Subcutaneous adipose tissue (tissue), 4 donors: Measurements from ENCODE around the gene IFIT1B. TPM values are rescaled to one million over a fixed set of nuclear protein-coding genes. Genes with fewer than 3 reads are reported as not detected.

Source experiments
- total RNA-seq, 4 donors: library from RNA; depleted of rRNA; stranded (reverse); fragments of >200 nt; gene quantifications; one replicate each; pipeline ENCODE4 v1.1.0, GENCODE V29; 2016
- TF ChIP-seq, protein P1 (sequence below): fragments of 450-650 bp; IDR thresholded peaks from one replicate; pipeline ENCODE4 v1.5.1; 2016; ENCODE audit warnings: low read depth, mild to moderate bottlenecking, control low read depth, antibody characterized with exemption, moderate library complexity

Gene IFIT1B
- total RNA-seq, 4 donors from 2014 or later: not detected

- TF ChIP-seq, protein P1, sequence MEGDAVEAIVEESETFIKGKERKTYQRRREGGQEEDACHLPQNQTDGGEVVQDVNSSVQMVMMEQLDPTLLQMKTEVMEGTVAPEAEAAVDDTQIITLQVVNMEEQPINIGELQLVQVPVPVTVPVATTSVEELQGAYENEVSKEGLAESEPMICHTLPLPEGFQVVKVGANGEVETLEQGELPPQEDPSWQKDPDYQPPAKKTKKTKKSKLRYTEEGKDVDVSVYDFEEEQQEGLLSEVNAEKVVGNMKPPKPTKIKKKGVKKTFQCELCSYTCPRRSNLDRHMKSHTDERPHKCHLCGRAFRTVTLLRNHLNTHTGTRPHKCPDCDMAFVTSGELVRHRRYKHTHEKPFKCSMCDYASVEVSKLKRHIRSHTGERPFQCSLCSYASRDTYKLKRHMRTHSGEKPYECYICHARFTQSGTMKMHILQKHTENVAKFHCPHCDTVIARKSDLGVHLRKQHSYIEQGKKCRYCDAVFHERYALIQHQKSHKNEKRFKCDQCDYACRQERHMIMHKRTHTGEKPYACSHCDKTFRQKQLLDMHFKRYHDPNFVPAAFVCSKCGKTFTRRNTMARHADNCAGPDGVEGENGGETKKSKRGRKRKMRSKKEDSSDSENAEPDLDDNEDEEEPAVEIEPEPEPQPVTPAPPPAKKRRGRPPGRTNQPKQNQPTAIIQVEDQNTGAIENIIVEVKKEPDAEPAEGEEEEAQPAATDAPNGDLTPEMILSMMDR: no peak
Observed at GRCh38 chr10:89363729-89364442, 14.0 kb upstream of the IFIT1B start.

DNA sequence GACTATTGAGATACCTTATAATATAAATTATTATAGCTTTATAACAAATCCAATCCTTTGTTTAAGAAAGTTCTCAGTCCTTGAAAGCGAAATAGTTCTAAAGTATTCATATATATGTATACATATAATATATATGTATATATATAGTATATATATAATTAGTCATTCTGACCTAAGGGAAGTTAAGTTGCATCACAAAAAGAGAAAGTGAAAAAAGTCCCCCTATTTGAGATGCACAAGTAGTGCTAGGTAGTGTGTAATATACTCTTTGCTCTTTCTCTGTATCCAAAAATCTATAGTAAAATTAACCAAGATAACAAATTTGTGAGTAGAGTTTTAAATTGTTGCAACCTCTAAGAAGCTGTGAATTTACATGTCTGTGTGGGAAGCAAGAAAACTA is 13.3 kb upstream of the IFIT1B start:
- TF ChIP-seq, protein P1: no peak

- TF ChIP-seq, protein P1: no peak
Observed at GRCh38 chr10:89367529-89367928, 10.3 kb upstream of the IFIT1B start.

DNA sequence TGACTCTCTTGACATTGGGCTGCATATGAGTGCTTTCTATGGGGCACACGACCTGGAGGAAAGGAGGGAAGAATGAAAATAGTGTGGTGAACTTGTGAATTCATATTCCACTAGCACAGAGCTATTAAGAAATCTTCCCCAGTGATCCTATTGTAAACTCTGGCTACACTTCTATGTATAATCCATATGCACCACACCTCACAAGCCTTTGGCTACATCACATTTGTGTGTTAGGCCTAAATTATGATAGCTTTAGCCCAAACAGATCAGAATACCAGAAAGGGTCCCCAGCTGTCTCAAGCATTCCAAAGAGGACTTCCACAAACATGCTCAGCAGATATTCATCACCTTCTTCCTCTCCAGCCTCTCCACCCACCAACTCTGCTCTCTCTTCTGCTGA is 9.7 kb upstream of the IFIT1B start:
- TF ChIP-seq, protein P1: no peak

GRCh38 chr10:89369156-89370105 is 8.4 kb upstream of the IFIT1B start:
- TF ChIP-seq, protein P1: no peak

DNA sequence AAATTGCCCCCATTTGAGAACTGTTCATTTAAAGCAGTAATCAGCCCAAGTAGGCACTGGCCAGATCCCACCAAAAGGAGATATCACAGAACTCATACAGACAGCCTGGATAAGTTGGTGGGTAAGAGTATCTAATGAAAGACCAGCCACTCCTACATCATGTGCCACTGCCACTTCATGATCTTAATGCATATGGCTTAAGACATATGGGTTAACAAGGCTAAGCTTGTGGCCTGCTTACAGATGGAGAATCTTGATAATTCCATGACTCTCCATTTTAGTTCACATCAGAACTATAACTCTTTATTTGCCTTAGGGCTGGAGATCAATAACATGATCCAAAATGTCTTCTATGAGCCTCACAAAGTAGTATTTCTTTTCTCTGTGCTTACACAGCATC is 6.8 kb upstream of the IFIT1B start:
- TF ChIP-seq, protein P1: no peak

GRCh38 chr10:89371987-89372386 is 5.9 kb upstream of the IFIT1B start:
- TF ChIP-seq, protein P1: no peak
